ENCODE measurements around the gene KRT26.
"Not testable (repeated sequence)": the region's sequence is repeated elsewhere in the genome, so short reads cannot be mapped to it uniquely, and the experiment has no call there.

The KRT26 gene

GRCh38 chr17:40793832-40794231 is 21.8 kb upstream of the KRT26 start:
- peak in 2 of 3 experiments; percentile 39 to 79 for DNase-seq

- DNase-seq = no peak
Measured at GRCh38 chr17:40791787-40792436, 19.9 kb upstream of the KRT26 start.

GRCh38 chr17:40791111-40791510 is 19.1 kb upstream of the KRT26 start:
- no peak for DNase-seq

GRCh38 chr17:40782450-40782849 is 10.4 kb upstream of the KRT26 start, which contains the start of gene KRT27:
TSS of gene KRT27 (minus strand) at chr17:40782550. CDS start at chr17:40782493, 57 bp downstream.
- no peak for DNase-seq

GRCh38 chr17:40779181-40779909 is 7.3 kb upstream of the KRT26 start:
- peak; percentile 24 to 54 (median 32) for DNase-seq

GRCh38 chr17:40778461-40778860 is 6.5 kb upstream of the KRT26 start:
- DNase-seq = no peak

GRCh38 chr17:40777971-40778370 is 6.0 kb upstream of the KRT26 start:
- no peak for DNase-seq

GRCh38 chr17:40777459-40777858 is 5.5 kb upstream of the KRT26 start:
- peak; percentile 21 to 66 (median 48) for DNase-seq

GRCh38 chr17:40775945-40776344 is 3.9 kb upstream of the KRT26 start:
- DNase-seq = no peak

- no peak for DNase-seq
Measured at GRCh38 chr17:40765657-40766056, 6.3 kb downstream of the KRT26 start.

- DNase-seq = no peak
Measured at GRCh38 chr17:40763752-40764151, 8.2 kb downstream of the KRT26 start.

- DNase-seq = no peak
Measured at GRCh38 chr17:40760105-40761016, 11.6 kb downstream of the KRT26 start.

- no peak for DNase-seq
Measured at GRCh38 chr17:40755231-40755630, 16.8 kb downstream of the KRT26 start, which contains the start of gene KRT25. TSS of gene KRT25 (minus strand) at chr17:40755331. CDS start at chr17:40755271, 60 bp downstream.

GRCh38 chr17:40753804-40754203 is 18.2 kb downstream of the KRT26 start:
- DNase-seq = no peak

GRCh38 chr17:40751065-40751464 is 20.9 kb downstream of the KRT26 start:
- no peak for DNase-seq

GRCh38 chr17:40750391-40750790 is 21.6 kb downstream of the KRT26 start:
- no peak for DNase-seq

GRCh38 chr17:40748666-40749065 is 23.3 kb downstream of the KRT26 start:
- DNase-seq = not testable (repeated sequence)

GRCh38 chr17:40738553-40738952 is 33.4 kb downstream of the KRT26 start:
- DNase-seq = no peak

- DNase-seq = no peak
Measured at GRCh38 chr17:40735016-40735415, 37.0 kb downstream of the KRT26 start.

- DNase-seq = no peak
Measured at GRCh38 chr17:40734018-40734417, 38.0 kb downstream of the KRT26 start.

- no peak for DNase-seq
Measured at GRCh38 chr17:40730970-40731369, 41.0 kb downstream of the KRT26 start.

GRCh38 chr17:40727447-40728231 is 44.4 kb downstream of the KRT26 start:
- DNase-seq = no peak
